Ovary (tissue), 3 donors: ENCODE measurements around the gene CPEB4.

Experiments
- EP300 ChIP-seq: sonication (generic); formaldehyde crosslinking; IDR thresholded peaks from one replicate; pipeline ENCODE4 v1.6.1; 2017; ENCODE audit warnings: antibody characterized with exemption
- POLR2A ChIP-seq: fragments of 450-650 bp; IDR thresholded peaks from one replicate; pipeline ENCODE4 v1.6.1; 2017; ENCODE audit warnings: antibody characterized with exemption, mild to moderate bottlenecking, moderate library complexity
- TF ChIP-seq, protein P1 (sequence below), 3 donors: fragments of 450-650 bp in 2 of 3; fragments of 200-600 bp in 1 of 3; IDR thresholded peaks; one replicate each; pipeline versions ENCODE4 v1.5.1 to v1.8.0; 2016 to 2022; ENCODE audit warnings: antibody characterized with exemption in 3 of 3, mild to moderate bottlenecking in 1 of 3
- donor health status: DM: no; HTN: no; CAD: no.

DNA sequence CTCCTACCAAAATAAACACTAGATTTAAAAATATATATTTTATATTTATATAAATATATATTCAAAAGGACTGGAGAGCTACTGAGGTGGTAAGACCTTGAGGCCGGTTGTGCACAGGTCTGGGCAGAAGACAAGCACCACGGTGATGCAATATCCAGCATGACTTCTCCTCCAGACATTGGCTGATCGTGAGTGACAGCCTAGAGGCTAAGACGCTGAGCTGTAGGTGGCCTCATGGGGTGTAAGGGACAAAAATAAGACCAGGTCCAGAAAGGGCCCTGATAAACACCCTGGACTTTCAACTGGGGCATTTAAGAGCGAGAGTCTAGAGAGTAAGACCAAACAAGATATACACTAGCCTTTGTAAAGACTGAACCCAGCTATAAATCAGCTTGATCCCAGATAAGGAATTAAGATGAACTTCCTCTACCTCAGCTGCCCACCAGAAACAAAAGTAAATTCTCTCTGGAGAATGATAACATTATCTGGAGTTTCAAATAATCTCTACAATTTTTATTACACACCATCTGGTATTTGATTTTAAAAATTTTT is 86.6 kb downstream of the CPEB4 start:
- TF ChIP-seq POLR2A (no peak), EP300 (no peak)
- TF ChIP-seq, protein P1, sequence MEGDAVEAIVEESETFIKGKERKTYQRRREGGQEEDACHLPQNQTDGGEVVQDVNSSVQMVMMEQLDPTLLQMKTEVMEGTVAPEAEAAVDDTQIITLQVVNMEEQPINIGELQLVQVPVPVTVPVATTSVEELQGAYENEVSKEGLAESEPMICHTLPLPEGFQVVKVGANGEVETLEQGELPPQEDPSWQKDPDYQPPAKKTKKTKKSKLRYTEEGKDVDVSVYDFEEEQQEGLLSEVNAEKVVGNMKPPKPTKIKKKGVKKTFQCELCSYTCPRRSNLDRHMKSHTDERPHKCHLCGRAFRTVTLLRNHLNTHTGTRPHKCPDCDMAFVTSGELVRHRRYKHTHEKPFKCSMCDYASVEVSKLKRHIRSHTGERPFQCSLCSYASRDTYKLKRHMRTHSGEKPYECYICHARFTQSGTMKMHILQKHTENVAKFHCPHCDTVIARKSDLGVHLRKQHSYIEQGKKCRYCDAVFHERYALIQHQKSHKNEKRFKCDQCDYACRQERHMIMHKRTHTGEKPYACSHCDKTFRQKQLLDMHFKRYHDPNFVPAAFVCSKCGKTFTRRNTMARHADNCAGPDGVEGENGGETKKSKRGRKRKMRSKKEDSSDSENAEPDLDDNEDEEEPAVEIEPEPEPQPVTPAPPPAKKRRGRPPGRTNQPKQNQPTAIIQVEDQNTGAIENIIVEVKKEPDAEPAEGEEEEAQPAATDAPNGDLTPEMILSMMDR (IDR thresholded peaks at IDR 0.05): no peak
